Activated naive CD4-positive, alpha-beta T cell treated with anti-CD3 and anti-CD28 coated beads, Interleukin-2, amount 50 U/mL, for 16 hours (primary cell): ENCODE results near the gene TLCD1.
"Not testable (repeated sequence)": the region's sequence is repeated elsewhere in the genome, so short reads cannot be mapped to it uniquely, and the experiment has no call there.

ENCODE experiments used
- DNase-seq: peaks from one replicate; pipeline ENCODE4 v3.0.0-alpha.2; 2020

Gene TLCD1

DNA sequence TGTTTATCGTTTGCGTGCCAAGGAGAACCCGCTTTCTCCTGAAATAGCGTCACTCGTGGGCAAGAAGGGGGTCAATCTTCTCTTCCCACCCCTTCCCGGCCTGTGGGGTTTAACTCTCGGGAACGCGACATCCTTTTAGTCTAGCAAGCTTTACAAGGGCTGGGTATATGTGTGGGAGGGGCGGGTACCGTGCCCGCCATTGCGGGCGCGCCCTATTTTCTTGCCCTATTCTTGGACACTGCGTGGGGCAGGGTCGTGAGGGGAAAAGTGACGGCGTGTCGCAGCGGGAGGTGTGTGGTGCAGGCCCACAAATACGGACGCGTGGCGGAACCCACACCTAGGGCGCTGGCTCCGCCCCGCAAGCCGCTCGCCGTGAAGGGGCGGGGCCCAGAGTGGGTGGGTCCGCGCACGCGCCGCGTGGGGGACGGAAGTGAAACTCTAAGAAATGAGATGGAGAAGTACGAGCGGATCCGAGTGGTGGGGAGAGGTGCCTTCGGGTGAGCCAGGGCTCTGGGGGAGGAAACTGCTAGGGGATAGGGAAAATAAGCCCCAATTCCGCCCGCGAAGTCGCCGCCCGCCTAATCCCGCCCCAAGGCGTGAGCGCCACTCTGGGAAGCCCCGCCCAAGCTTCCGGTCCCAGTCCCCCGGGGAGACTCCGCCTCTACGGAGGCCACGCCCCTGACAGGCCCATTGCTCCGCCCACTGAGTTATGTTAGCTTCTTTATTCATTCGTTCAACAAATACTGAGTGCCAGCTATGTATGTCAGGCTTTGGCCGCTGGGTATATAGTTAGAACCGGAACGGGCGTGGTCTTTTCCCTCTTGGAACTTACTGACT lies 2.5 kb upstream of the TLCD1 start, which contains the start of gene NEK8:
Gene NEK8 (plus strand): TSS at position 425 of the 837 bp plus-strand sequence. CDS start 26 bp downstream, at position 451.
- DNase-seq: peak; percentile 97

DNA sequence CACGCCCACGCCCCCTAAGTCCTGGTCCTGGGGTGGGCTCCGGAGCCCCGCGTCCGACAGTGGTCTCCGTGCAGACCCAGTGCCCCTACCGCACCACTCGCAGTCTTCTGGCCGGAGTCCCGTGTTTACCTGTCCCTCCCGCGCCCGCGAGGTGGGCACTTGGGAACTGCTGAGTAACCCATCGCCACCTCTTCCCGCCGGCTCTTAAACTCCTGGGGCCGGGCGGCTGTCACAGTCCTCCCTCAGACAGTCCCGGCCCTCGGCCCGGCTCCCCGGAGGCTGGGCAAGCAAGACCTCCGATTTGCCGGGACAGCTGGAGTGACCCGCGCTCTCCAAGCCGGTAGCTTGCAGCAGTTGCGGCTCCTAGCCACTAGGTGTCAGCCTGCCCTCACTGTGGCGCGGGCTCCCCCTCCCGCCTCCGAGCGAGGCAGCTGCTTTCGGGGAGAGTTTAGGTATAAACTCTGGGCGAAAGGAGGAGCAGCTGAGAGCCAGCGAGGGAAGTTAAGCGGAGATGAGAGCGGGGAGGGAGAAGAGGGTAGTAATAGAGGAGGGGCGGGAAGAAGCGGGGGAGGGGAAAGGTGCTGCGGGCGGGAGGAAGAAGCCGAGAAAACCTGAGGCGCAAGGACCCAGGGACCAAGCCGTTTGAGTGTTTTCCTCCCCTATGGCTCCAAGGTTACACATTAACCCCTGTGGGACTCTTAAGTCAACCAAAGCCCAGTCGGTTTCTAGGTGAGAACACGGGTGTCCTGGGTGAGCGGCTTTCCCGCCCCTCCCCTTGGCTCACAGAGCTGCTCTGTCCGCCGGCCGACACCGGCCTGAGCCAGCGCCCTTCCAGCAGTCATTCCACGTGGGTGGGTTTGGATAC lies 826 bp upstream of the TLCD1 start:
- peak; percentile 91 for DNase-seq

DNA sequence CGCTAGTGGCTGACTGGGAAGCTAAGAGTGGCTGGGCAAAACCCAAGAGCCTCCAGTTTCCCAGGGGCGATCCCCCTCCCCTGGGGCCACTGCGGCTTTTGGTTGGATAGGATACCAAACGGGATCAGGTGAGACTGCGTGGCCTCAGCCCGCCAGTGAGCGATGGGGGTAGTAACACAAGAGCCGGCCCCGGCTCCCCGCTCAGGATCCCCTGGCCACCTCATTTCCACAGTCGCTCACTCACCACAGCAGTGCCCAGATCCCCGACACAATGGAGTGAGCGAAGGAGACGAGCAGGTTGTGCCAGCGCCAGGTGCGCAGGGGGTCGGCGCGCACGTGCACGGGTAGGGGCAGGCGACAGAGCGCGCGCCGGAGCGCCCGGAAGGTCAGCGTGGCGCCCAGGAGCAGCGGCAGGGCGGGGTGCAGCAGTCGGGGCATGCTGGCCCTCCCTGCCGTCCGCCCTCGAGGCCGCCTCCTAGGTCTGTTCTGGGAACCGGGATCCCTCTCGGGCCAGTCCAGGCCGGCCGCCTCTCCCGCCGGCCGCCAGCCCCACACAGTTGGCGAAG lies 290 bp downstream of the TLCD1 start:
- DNase-seq: peak; percentile 72

- DNase-seq: peak; percentile 34
Observed at GRCh38 chr17:28725166-28725659, 820 bp downstream of the TLCD1 start.

- no peak for DNase-seq
Observed at GRCh38 chr17:28724500-28725165, 1.4 kb downstream of the TLCD1 start.

DNA sequence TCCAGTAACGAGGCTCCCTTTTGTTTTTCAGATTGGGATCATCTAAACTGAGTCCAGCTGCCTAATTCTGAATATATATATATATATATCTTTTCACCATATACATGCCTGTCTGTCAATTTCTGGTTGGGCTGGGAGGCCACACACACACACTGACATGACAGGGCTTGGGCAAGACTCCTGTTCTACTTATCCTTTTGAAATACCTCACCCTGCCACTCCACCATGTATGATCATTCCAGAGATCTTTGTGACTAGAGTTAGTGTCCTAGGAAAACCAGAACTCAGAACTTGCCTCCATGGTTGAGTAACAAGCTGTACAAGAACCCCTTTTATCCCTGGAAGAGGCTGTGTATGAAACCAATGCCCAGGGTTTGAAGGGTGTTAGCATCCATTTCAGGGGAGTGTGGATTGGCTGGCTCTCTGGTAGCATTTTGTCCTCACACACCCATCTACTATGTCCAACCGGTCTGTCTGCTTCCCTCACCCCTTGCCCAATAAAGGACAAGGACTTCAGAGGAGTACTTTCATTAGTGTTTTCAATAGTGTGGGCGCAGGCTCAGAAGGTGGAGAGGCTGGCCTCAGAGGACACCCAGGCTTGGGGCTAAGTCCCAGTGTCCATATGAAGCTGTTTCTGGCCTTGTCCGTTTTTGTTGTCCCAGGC lies 2.1 kb downstream of the TLCD1 start:
- not testable (repeated sequence) for DNase-seq

- DNase-seq: no peak
Observed at GRCh38 chr17:28723159-28723835, 2.7 kb downstream of the TLCD1 start.

DNA sequence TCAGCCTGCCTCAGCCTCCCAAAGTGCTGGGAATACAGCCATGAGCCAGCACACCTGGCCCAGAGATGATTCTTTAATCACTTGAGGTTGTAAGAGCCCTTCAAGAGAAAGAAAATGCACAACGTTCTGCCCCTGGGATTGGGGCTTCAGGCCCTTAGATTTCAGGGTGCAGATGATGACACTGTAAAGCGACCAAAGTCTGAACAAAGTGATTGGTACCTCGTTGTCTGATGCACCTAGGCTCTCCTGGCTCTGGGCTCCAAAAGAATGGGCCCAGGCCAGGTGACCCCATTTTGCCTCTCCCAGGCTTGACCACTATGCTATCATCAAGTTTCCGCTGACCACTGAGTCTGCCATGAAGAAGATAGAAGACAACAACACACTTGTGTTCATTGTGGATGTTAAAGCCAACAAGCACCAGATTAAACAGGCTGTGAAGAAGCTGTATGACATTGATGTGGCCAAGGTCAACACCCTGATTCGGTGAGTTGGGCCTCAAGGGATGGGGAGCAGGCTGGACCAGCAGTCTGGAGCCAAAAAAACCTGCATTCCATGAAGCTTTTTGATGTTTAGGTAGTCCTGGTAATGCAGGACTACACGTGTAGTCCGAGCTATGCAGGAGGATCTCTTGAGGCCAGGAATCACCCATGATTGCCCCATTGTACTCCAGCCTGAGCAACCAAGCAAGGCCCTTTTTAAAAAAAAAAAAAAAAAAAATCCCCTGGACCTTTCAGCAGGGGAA lies 3.4 kb downstream of the TLCD1 start:
- DNase-seq: no peak

DNA sequence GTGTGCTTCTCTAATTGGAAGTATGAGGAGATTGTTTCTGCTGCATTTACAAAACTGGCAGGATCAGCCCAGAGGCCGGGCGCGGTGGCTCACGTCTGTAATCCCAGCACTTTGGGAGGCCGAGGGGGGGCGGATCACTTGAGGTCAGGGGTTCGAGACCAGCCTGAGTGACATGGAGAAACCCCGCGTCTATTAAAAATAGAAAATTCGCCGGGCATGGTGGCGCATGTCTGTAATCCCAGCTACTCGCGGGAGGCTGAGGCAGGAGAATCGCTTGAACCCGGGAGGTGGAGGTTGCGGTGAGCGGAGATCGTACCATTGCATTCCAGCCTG lies 5.1 kb downstream of the TLCD1 start:
- not testable (repeated sequence) for DNase-seq

DNA sequence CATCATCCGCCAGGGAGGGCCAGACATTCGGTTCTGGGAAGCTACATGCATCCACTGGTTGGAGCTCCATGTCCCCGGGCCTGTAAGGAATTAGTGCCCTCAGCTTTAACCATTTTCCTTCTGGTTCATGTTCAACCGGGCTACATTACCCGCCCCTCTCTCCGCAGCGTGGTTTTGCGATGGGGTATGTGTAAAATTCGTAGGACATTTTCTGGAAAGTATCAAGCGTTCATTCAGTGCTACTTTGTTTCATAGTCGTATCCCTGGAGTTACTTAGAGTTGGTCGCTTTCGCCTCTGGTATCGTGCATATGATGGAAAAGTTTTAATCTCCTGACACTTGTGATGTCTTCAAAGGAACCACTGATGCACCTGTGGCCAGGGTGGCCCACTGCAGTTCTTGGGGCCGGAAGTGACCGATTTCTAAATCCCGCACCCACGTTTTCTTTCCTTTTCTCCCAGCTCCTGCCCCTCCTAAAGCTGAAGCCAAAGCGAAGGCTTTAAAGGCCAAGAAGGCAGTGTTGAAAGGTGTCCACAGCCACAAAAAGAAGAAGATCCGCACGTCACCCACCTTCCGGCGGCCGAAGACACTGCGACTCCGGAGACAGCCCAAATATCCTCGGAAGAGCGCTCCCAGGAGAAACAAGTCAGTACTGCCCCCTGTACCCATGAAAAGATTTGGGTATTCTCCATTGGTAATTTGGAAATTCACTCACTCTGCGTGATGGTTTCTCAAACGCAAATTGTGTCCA lies 5.6 kb downstream of the TLCD1 start:
- peak; percentile 52 for DNase-seq

GRCh38 chr17:28719021-28719433 lies 7.0 kb downstream of the TLCD1 start:
- no peak for DNase-seq

DNA sequence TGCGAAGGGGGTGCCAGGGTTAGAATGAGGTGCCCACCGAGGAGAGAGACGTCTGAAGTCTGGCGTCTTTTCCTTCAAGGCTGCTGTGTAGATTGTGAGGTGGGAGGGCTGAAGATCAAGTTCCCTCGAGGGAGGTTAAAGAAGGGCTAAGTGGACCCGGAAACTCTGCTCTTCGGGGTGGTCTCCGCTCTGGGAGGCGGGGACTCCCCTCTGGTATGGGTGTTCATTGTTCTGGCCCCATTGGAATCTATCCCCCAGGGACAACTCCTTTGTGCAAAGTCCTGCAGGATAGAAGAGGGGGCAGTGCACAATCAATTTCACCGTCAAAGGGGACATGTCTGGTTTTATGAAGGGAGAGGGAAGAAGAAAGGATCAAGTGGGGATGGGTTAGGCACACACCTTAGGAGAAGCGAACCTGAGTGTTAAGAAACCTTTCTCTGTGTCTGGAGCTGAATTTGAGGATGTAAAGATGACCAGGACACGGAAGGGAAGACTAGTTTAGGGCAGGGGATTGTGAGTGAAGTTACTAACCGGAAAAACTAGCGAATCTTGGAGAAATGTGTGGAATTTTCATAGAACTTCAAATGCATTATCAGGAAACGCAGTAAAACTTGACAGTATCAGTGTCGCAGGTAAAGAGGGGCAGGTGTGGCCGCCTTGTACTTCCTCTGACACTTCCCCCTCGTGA lies 7.6 kb downstream of the TLCD1 start:
- DNase-seq: no peak

GRCh38 chr17:28717578-28718332 lies 8.3 kb downstream of the TLCD1 start, which contains the start of gene RAB34:
TSS of gene RAB34 (minus strand) at chr17:28717868. CDS start at chr17:28717266, 602 bp downstream.
- peak; percentile 25 for DNase-seq

GRCh38 chr17:28716740-28717577 lies 9.1 kb downstream of the TLCD1 start:
- no peak for DNase-seq

DNA sequence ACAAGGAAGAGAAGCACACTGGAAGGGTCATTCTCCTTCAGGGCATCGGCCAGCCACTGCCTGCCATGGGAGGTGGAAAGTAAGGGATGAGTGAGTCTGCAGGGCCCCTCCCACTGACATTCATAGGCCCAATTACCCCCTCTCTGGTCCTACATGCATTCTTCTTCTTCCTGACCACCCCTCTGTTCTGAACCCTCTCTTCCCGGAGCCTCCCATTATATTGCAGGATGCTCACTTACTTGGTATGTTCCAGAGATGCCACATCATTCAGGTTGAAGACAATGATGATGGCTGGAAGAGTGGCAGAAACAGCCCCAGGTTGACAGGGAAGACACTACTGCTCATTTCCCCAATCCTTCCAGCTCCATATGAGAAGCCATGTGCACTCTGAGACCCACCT lies 10.8 kb downstream of the TLCD1 start:
- no peak for DNase-seq

DNA sequence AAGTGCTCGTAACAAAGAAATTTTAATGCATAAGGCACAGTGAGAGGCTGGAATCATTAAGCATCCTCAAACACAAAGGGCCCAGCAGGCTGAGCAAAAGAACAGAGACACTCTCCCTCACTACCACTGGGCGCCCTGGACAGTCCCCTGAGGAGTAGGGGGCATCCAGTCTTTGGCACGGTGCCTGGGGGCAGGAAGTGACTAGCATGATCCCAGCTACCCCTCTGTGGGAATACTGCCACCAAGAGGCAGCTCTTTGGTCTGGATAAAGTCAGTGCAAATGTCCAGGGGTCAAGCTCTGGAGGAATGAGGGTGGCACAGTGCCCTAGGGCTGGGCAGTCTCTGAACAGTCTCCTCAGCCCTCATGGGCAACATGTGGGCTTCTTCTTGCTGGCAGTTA lies 11.8 kb downstream of the TLCD1 start:
- no peak for DNase-seq

DNA sequence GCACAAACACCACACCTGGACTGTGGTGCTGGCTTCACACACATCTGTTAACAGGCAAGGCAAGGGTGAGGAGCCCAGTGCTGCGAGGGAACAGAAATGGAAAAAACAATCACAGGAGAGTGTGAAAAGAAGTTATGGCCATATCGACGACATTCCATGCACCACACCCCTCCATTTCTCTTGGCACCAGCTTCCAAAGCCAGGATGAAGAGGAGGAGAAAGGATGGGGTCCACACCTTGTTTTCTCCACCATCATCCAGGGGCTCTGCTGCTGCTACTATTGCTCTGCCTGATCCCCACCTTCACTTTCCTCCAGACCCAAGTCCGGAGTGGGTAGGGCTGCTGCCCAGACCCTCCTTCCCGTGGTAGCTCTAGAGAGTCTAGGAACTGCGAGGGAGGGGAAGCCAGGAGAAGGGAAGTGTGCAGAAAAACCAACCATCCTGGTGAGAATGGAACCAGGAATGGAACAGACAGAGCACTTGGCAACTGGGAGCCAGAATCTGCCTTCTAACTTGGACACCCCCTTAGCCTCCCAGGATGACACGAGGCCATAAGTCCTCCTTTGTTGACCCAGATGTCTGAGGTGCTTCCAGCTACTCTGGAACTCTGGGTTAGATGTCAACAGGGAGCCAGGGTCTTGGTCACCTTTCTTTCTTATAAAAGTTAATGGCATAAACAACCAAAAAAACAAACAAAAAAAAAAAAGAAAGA lies 13.2 kb downstream of the TLCD1 start:
- no peak for DNase-seq
